Thyroid gland (tissue), 4 donors: ENCODE results near the gene HSPA1L. TPM values are rescaled to one million over a fixed set of nuclear protein-coding genes. Genes with fewer than 3 reads are reported as not detected.
A peak's percentile ranks its signal among the peaks of the same experiment; 100 is the strongest.
"Not testable (repeated sequence)": the region's sequence is repeated elsewhere in the genome, so short reads cannot be mapped to it uniquely, and the experiment has no call there.

Source experiments
- DNase-seq, 2 donors: peaks; one replicate each; pipeline ENCODE4 v3.0.0-alpha.2; 2019
- H3K27ac ChIP-seq, 3 donors: fragments of 200-600 bp; sonication (generic); 1 replicate in 2 of 3; 2 replicates in 1 of 3; pipeline ENCODE4 v1.5.1; 2016 to 2019; ENCODE audit warnings: mild to moderate bottlenecking in 1 of 3, moderate library complexity in 1 of 3
- H3K27me3 ChIP-seq: fragments of 200-600 bp; sonication (generic); one replicate; pipeline ENCODE4 v1.5.1; 2019
- H3K36me3 ChIP-seq, 2 donors: fragments of 200-600 bp; sonication (generic); one replicate each; pipeline ENCODE4 v1.5.1; 2016 to 2019
- H3K4me1 ChIP-seq, 2 donors: fragments of 200-600 bp; sonication (generic); one replicate each; pipeline ENCODE4 v1.5.1; 2017 to 2019
- H3K4me3 ChIP-seq, 3 donors: fragments of 200-600 bp; sonication (generic); replicated peaks in 1 of 3; 1 replicate in 2 of 3; 2 replicates in 1 of 3; pipeline ENCODE4 v1.5.1; 2016; ENCODE audit warnings: mild to moderate bottlenecking in 1 of 3
- H3K9me3 ChIP-seq: fragments of 200-600 bp; sonication (generic); one replicate; pipeline ENCODE4 v1.5.1; 2017
- POLR2A ChIP-seq, 2 donors: fragments of 450-650 bp; IDR thresholded peaks; one replicate each; pipeline ENCODE4 v1.6.1; 2017; ENCODE audit warnings: antibody characterized with exemption in 2 of 2, mild to moderate bottlenecking in 2 of 2, moderate library complexity in 1 of 2
- WGBS, 2 donors: methylation state at CpG; one replicate each; pipeline ENCODE4 v1.1.5; 2017; 5-methylcytosine and 5-hydroxymethylcytosine counted together
- intact Hi-C: fragments of 100-400 bp; cut with DNase I; formaldehyde crosslinking; loops from one replicate; pipeline ENCODE4 v1.15.1; 2023
- total RNA-seq, 4 donors: library from RNA; depleted of rRNA; stranded (reverse); fragments of >200 nt; gene quantifications; one replicate each; pipeline ENCODE4 v1.2.3, GENCODE V29; 2016
- TF ChIP-seq, protein P1 (sequence below), 6 experiments: fragments of 200-600 bp in 3 of 6; fragments of 450-650 bp in 3 of 6; sonication (generic) in 3 of 6; IDR thresholded peaks; one replicate each; pipeline ENCODE4 v1.5.1; 2016 to 2019; ENCODE audit warnings: antibody characterized with exemption in 6 of 6, mild to moderate bottlenecking in 2 of 6, inconsistent platforms in 1 of 6, moderate library complexity in 1 of 6

Gene HSPA1L
- total RNA-seq, result 1 to 10 TPM; 3.5 to 4.1 (median 3.9) TPM

DNA sequence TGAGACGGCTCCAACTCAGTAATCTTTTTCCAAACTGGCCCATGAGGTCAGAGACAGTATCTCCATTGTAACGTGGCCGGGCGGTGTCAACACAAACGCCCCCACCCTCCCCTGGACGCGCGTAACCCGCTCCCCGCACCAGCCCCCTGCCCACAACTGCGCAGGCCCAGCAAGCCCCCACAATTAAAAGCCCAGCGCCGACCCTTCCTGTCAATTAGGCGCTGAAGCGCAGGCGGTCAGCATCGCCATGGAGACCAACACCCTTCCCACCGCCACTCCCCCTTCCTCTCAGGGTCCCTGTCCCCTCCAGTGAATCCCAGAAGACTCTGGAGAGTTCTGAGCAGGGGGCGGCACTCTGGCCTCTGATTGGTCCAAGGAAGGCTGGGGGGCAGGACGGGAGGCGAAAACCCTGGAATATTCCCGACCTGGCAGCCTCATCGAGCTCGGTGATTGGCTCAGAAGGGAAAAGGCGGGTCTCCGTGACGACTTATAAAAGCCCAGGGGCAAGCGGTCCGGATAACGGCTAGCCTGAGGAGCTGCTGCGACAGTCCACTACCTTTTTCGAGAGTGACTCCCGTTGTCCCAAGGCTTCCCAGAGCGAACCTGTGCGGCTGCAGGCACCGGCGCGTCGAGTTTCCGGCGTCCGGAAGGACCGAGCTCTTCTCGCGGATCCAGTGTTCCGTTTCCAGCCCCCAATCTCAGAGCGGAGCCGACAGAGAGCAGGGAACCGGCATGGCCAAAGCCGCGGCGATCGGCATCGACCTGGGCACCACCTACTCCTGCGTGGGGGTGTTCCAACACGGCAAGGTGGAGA is at the start of gene HSPA1L, which contains the start of gene HSPA1A:
HSPA1L (minus strand) TSS at position 259 of the 814 bp plus-strand sequence. CDS start 3,311 bp downstream, outside the sequence.
HSPA1A (plus strand) TSS at position 519 of the 814 bp plus-strand sequence; CDS start at position 733, 214 bp downstream.
- TF ChIP-seq, protein P1, sequence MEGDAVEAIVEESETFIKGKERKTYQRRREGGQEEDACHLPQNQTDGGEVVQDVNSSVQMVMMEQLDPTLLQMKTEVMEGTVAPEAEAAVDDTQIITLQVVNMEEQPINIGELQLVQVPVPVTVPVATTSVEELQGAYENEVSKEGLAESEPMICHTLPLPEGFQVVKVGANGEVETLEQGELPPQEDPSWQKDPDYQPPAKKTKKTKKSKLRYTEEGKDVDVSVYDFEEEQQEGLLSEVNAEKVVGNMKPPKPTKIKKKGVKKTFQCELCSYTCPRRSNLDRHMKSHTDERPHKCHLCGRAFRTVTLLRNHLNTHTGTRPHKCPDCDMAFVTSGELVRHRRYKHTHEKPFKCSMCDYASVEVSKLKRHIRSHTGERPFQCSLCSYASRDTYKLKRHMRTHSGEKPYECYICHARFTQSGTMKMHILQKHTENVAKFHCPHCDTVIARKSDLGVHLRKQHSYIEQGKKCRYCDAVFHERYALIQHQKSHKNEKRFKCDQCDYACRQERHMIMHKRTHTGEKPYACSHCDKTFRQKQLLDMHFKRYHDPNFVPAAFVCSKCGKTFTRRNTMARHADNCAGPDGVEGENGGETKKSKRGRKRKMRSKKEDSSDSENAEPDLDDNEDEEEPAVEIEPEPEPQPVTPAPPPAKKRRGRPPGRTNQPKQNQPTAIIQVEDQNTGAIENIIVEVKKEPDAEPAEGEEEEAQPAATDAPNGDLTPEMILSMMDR (IDR thresholded peaks at IDR 0.05), result no peak
- peak; percentile 99 to 100 for TF ChIP-seq POLR2A (IDR thresholded peaks at IDR 0.05)
- Histone ChIP-seq H3K27me3 (no peaks in the 10 kb centered on the region), H3K36me3 (no peaks in the 10 kb centered on the region), H3K4me3 (peak within 1 kb of the TSS in 2 of 3 donors; percentile 36 to 53), H3K9me3 (no peaks in the 10 kb centered on the region), H3K4me1 (peaks cover 21 to 35% of the 10 kb centered on the region in 2 donors), H3K27ac (peak within 1 kb of the TSS; percentile 100)
- peak; percentile 93 for DNase-seq
- intact Hi-C loops, result no loop called here
- WGBS, 2 donors, result 3% methylated on average over 6 to 36 of the region's 56 CpGs

DNA sequence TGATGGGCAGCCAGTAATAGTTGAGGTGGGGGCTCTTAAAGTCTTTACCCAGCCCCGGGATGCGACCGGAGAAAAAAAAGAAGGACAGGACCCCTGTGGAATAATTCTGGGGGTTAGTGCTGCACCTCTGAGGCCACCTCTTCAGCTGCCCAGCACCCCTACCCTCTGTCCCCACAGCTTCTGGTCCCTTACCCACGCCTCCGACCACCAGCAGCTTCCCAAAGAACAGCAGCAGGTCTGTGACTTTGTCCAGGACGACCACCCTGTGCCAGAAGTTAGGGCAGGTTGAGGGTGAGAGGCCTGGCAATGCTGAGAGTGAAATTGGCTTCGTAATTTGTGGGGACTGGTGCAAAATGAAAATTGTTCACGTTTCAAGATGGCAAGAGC is 49.7 kb upstream of the HSPA1L start:
- peaks cover 3 to 4% of the 10 kb centered on the region in 2 donors for H3K36me3 ChIP-seq
- no peaks in the 10 kb centered on the region for H3K27me3 ChIP-seq
- WGBS, 2 donors, result 84 to 85% methylated on average over 8 of the region's 8 CpGs
- no peak for DNase-seq
- peak overlapping the region in 1 of 3 donors; percentile 10 for H3K27ac ChIP-seq
- TF ChIP-seq POLR2A (IDR thresholded peaks at IDR 0.05), result no peak
- TF ChIP-seq, protein P1 (IDR thresholded peaks at IDR 0.05), result no peak
- H3K4me1 ChIP-seq, result peaks cover 17 to 22% of the 10 kb centered on the region in 2 donors
- intact Hi-C loops, result loop anchor here (5.0 kb wide), 1 partner anchor 32 kb away; the partner anchor contains the start of gene EHMT2
- no peaks in the 10 kb centered on the region for H3K9me3 ChIP-seq
- H3K4me3 ChIP-seq, result no peak overlapping the region

DNA sequence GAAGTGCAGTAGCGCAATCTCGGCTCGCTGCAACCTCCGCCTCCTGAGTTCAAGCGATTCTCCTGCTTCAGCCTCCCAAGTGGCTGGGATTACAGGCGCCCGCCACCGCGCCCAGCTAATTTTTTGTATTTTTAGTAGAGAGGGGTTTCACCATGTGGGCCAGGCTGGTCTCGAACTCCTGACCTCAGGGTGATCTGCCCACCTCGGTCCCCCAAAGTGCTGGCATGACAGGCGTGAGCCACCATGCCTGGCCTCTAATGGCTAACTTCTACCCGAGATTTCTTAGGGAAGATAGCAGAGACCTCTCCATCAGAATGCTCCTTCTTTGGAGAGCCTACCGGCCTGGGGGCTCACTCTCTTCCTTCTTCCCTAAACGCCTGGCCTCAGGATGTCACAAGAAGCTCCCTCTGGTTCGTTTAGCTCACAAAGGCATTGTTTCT is 49.1 kb upstream of the HSPA1L start:
- H3K4me1 ChIP-seq, result peaks cover 17 to 22% of the 10 kb centered on the region in 2 donors
- H3K36me3 ChIP-seq, result peaks cover 10 to 11% of the 10 kb centered on the region in 2 donors
- H3K4me3 ChIP-seq, result peak overlapping the region in 1 of 3 donors; percentile 24
- peak overlapping the region; percentile 36 to 85 (median 84) for H3K27ac ChIP-seq
- 13 to 17% methylated on average over 16 of the region's 16 CpGs for WGBS, 2 donors
- not testable (repeated sequence) for H3K9me3 ChIP-seq, H3K27me3 ChIP-seq, DNase-seq
- intact Hi-C loops, result loop anchor here (5.0 kb wide), 1 partner anchor 33 kb away; the partner anchor contains the start of gene EHMT2

DNA sequence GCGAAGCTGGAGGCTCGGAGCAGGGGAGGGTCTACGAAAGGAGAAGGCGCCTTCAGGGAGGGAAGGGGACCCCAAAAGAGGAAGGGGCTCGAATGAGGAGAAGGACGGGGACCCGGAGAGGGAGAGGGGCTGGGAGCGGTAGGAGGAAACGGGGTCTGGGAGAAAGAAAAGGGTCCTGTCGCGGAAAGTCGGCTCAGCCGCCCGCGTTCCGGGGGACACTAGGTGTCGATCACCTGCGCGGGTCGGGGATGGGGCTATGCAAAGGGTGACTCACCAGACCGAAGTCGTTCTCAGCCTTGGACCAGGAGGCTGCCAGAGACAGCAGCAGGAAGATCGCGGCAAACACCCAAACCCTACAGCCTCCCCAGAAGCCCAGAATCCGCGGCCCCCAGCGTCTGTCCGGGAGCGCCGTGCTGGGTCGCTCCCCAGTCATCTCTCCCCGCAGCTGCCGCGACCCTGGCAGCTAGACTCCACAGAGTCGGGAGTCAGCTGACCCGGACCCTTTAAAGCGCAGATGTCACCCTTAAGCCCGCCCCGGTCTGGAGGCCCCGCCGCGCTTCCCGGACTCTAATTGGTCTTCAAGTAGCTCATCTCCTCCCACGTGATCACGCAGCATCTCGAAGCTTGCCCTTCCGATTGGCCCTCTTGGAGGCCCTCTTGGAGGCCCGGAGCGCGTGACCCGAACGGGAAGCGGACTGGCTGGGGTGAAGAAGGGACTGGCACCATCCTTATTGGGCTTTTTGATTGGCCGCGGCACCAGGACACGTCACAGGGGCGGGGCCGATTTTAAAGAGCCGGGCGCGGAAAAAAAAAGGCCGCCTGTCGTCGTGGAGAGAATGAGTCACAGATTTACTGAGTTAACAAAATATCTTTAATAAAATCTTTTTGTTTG is 47.5 kb upstream of the HSPA1L start, which contains the start of gene NEU1:
NEU1 (minus strand) TSS at position 478 of the 892 bp plus-strand sequence; CDS start at position 433, 45 bp downstream.
- 1% methylated on average over 52 of the region's 64 CpGs for WGBS, 2 donors
- Histone ChIP-seq H3K4me3 (peak within 1 kb of the TSS; percentile 38 to 66 (median 65)), H3K9me3 (no peaks in the 10 kb centered on the region), H3K4me1 (peaks cover 17 to 22% of the 10 kb centered on the region in 2 donors), H3K36me3 (peaks cover 14 to 23% of the 10 kb centered on the region in 2 donors), H3K27ac (peak within 1 kb of the TSS; percentile 55 to 90 (median 87)), H3K27me3 (no peaks in the 10 kb centered on the region)
- peak; percentile 64 to 98 for TF ChIP-seq POLR2A (IDR thresholded peaks at IDR 0.05)
- TF ChIP-seq, protein P1 (IDR thresholded peaks at IDR 0.05), result peak in 1 of 6 experiments; percentile 13
- intact Hi-C loops, result loop anchor here (5.0 kb wide), 1 partner anchor 35 kb away; the partner anchor contains the start of gene EHMT2
- peak; percentile 100 for DNase-seq

DNA sequence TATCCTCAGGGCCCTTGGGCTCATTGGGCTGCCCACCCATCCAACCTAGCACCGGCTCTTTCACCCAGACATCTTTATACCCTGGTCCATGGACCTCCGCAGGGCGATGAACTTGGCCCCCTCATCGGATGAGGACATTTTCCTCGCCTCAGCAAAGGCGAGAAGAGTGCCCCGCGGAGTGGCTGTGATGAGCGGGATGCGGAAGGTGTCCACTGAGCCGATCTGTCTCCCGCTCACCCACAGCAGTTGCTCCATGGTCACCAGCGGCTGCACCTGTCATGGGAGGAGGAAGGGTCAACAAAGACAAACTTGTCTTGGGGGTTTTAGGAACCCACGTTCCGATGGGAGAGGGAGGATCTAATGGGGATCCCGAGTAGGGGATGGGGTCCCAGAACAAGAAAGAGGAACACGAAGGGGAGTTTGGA is 46.8 kb upstream of the HSPA1L start:
- 27 to 39% methylated on average over 16 to 17 of the region's 17 CpGs for WGBS, 2 donors
- H3K36me3 ChIP-seq, result peaks cover 14 to 23% of the 10 kb centered on the region in 2 donors
- H3K4me1 ChIP-seq, result peaks cover 17 to 22% of the 10 kb centered on the region in 2 donors
- H3K9me3 ChIP-seq, result no peaks in the 10 kb centered on the region
- no peak for DNase-seq
- TF ChIP-seq, protein P1 (IDR thresholded peaks at IDR 0.05), result no peak
- no peak for TF ChIP-seq POLR2A (IDR thresholded peaks at IDR 0.05)
- peak overlapping the region in 2 of 3 donors; percentile 87 to 90 for H3K27ac ChIP-seq
- H3K27me3 ChIP-seq, result no peaks in the 10 kb centered on the region
- H3K4me3 ChIP-seq, result peak overlapping the region; percentile 38 to 66 (median 65)
- intact Hi-C loops, result loop anchor here (5.0 kb wide), 1 partner anchor 35 kb away; the partner anchor contains the start of gene EHMT2
